ENCODE measurements around the gene LDB3. TPM values are rescaled to one million over a fixed set of nuclear protein-coding genes. Genes with fewer than 3 reads are reported as not detected.
"Not testable (repeated sequence)": the region's sequence is repeated elsewhere in the genome, so short reads cannot be mapped to it uniquely, and the experiment has no call there.

The LDB3 gene
- total RNA-seq, 1 donor from 2014 or later: 1,178 TPM

- intact Hi-C loops (cut with DNase I): no loop called here
- peak; percentile 68 for DNase-seq (ENCODE audit: low spot score)
Observed at GRCh38 chr10:86716466-86716865, 48.2 kb downstream of the LDB3 start.

- DNase-seq (ENCODE audit: low spot score): peak; percentile 74
- intact Hi-C loops (cut with DNase I): no loop called here
Observed at GRCh38 chr10:86718556-86718955, 50.2 kb downstream of the LDB3 start.

GRCh38 chr10:86721232-86721631 is 52.9 kb downstream of the LDB3 start:
- DNase-seq (ENCODE audit: low spot score): peak; percentile 17
- intact Hi-C loops (cut with DNase I): no loop called here

- DNase-seq (ENCODE audit: low spot score): no peak
- intact Hi-C loops (cut with DNase I): no loop called here
Observed at GRCh38 chr10:86723009-86723408, 54.7 kb downstream of the LDB3 start.

GRCh38 chr10:86724445-86724844 is 56.1 kb downstream of the LDB3 start:
- intact Hi-C loops (cut with DNase I): no loop called here
- DNase-seq (ENCODE audit: low spot score): no peak

- no peak for DNase-seq (ENCODE audit: low spot score)
Observed at GRCh38 chr10:86725980-86726676, 57.8 kb downstream of the LDB3 start.

GRCh38 chr10:86726677-86726999 is 58.3 kb downstream of the LDB3 start:
- intact Hi-C loops (cut with DNase I): no loop called here
- no peak for DNase-seq (ENCODE audit: low spot score)

More at GRCh38 chr10:86725980-86726676, 57.8 kb downstream of the LDB3 start:
- intact Hi-C loops (cut with DNase I): no loop called here

GRCh38 chr10:86727470-86727869 is 59.2 kb downstream of the LDB3 start:
- no peak for DNase-seq (ENCODE audit: low spot score)
- intact Hi-C loops (cut with DNase I): no loop called here

GRCh38 chr10:86728056-86728455 is 59.7 kb downstream of the LDB3 start:
- intact Hi-C loops (cut with DNase I): no loop called here
- DNase-seq (ENCODE audit: low spot score): no peak

- intact Hi-C loops (cut with DNase I): no loop called here
- no peak for DNase-seq (ENCODE audit: low spot score)
Observed at GRCh38 chr10:86729677-86730076, 61.4 kb downstream of the LDB3 start.

- intact Hi-C loops (cut with DNase I): no loop called here
Observed at GRCh38 chr10:86730227-86730626, 61.9 kb downstream of the LDB3 start.

GRCh38 chr10:86732771-86733170 is 64.5 kb downstream of the LDB3 start:
- DNase-seq (ENCODE audit: low spot score): no peak
- intact Hi-C loops (cut with DNase I): no loop called here

More at GRCh38 chr10:86730227-86730626, 61.9 kb downstream of the LDB3 start:
- no peak for DNase-seq (ENCODE audit: low spot score)

- no peak for DNase-seq (ENCODE audit: low spot score)
- intact Hi-C loops (cut with DNase I): no loop called here
Observed at GRCh38 chr10:86733260-86733671, 65.0 kb downstream of the LDB3 start.

GRCh38 chr10:86734207-86734988 is 66.1 kb downstream of the LDB3 start:
- intact Hi-C loops (cut with DNase I): no loop called here
- no peak for DNase-seq (ENCODE audit: low spot score)

GRCh38 chr10:86735278-86735677 is 67.0 kb downstream of the LDB3 start:
- DNase-seq (ENCODE audit: low spot score); intact Hi-C loops (cut with DNase I): not testable (repeated sequence)

GRCh38 chr10:86742230-86742629 is 73.9 kb downstream of the LDB3 start:
- intact Hi-C loops (cut with DNase I): no loop called here
- no peak for DNase-seq (ENCODE audit: low spot score)

- intact Hi-C loops (cut with DNase I): no loop called here
- DNase-seq (ENCODE audit: low spot score): no peak
Observed at GRCh38 chr10:86744067-86744725, 75.9 kb downstream of the LDB3 start.

GRCh38 chr10:86747796-86748581 is 79.7 kb downstream of the LDB3 start:
- intact Hi-C loops (cut with DNase I): no loop called here
- DNase-seq (ENCODE audit: low spot score): no peak

- DNase-seq (ENCODE audit: low spot score): no peak
- intact Hi-C loops (cut with DNase I): no loop called here
Observed at GRCh38 chr10:86749854-86750253, 81.5 kb downstream of the LDB3 start.

- intact Hi-C loops (cut with DNase I): no loop called here
- DNase-seq (ENCODE audit: low spot score): no peak
Observed at GRCh38 chr10:86751477-86751876, 83.2 kb downstream of the LDB3 start.

All from cardiac septum (tissue), 1 donor.